HuH-7 (cell line): ENCODE measurements around the gene ZNF212.

Source experiments
- DNase-seq: peaks from one replicate; pipeline ENCODE4 v3.0.0; 2011; ENCODE audit warnings: low spot score

Gene ZNF212

DNA sequence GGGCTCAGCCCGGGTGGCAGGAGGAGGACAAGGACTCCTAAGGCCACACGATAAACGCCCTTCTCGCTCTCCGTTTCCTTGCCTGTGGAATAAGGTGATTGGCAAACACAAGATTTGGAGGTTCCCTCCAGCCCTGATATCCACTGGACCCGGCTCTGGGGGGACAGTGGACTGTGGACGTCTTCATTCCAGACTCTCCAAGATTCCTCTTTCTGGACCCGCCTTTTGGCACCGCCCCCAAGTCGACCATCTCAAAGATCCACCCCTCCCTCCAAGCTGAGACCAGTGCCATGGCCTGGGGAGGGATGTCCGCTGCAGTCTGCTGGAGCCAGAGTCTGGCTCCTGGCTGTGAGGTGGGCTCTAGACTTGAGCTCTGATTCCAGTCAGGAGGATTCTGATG, 46.2 kb downstream of the ZNF212 start:
- DNase-seq = no peak

- no peak for DNase-seq
These were observed 47.5 kb downstream of the ZNF212 start for GRCh38 chr7:149286811-149287400.

DNA sequence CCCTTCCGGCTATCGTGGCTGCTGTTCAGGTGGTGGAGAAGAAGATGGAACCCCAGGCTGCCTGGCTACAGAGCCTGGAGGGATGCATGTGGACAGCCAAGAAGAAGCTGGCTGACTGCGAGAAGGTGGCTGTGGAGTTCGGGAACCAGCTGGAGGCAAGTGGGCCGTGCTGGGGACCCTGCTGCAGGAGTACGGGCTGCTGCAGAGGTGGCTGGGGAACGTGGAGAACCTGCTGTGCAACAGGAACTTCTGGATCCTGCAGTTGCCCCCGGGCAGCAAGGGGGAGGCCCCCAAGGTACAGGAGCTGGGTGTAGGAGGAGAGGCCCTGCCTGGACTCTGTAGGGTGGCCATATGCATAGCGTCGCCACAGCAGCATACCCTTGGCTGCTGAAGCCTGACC, 48.2 kb downstream of the ZNF212 start:
- DNase-seq = no peak

DNA sequence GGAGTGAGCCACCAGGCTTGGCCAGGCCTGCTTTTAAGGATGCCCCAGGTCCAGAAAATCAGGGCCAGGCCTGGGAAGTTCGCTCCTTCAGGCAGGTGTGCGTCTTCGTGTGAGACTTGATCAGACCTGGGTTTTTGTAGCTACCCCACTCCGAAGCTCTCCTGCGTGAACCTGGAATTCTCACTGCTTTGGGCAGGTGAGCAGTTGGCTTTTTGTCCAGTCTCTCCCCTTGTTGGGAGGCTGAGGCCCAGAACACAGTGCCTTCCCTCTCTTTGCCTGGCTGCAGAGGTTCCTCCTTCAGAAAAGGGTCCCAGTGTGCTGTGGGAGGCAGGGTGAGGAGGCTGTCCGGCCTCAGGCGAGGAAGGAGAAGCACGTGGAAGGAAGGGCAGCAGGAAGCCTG, 49.8 kb downstream of the ZNF212 start:
- no peak for DNase-seq

GRCh38 chr7:149289856-149290255, 50.4 kb downstream of the ZNF212 start:
- no peak for DNase-seq

- no peak for DNase-seq
These were observed 51.8 kb downstream of the ZNF212 start for GRCh38 chr7:149291036-149291780.

DNA sequence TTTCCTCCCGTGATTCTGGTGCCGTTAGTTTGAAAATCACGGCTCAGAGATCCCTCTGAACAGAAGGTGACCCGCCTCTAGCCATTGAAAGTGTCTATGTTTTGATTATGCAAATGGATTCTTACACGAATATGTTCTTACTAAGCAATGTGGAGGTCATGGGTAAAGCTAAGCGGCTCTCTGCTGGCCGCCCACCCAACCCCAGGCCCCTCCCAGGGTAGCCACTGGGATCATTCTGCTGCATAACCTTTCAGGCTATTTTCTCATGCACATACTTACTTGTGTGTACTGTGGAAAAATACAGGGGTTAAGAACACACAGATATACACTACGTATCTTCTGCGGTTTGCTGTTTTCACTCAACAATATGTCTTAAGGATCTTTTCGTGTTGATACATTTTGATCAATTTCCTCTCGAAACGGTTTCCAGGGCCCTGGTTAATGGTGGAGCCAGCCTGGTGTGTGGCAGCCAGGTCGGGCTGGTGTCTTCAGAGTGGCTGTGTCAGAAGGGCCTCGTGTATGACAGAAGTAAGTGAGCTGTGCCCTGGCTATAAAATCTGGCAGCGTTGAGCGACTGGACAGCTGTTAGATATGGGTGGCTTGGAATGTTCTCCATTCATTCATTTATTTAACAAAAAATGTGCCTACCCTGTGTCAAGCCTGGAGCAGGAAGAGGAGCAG, 52.5 kb downstream of the ZNF212 start:
- DNase-seq = no peak

DNA sequence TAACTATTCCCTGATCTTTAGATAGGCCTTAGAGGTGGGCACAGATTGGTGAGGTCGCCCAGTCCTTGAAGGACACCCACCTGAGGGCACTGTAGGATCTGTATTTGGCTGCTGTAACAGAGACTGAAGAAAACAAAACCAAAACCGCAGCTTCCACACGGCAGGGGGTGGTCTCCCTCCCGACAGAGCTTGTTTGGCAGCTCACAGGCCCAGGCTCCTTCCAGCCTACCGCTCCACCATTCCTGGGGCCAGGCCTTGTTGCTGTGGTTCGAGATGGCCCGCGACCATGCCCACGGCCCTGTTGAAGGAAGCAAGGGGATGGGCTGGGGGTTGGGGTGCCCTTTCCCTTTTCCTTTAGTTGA, 53.0 kb downstream of the ZNF212 start:
- no peak for DNase-seq

GRCh38 chr7:149293338-149293737, 53.9 kb downstream of the ZNF212 start:
- DNase-seq = no peak

GRCh38 chr7:149293946-149294633, 54.6 kb downstream of the ZNF212 start:
- DNase-seq = no peak

DNA sequence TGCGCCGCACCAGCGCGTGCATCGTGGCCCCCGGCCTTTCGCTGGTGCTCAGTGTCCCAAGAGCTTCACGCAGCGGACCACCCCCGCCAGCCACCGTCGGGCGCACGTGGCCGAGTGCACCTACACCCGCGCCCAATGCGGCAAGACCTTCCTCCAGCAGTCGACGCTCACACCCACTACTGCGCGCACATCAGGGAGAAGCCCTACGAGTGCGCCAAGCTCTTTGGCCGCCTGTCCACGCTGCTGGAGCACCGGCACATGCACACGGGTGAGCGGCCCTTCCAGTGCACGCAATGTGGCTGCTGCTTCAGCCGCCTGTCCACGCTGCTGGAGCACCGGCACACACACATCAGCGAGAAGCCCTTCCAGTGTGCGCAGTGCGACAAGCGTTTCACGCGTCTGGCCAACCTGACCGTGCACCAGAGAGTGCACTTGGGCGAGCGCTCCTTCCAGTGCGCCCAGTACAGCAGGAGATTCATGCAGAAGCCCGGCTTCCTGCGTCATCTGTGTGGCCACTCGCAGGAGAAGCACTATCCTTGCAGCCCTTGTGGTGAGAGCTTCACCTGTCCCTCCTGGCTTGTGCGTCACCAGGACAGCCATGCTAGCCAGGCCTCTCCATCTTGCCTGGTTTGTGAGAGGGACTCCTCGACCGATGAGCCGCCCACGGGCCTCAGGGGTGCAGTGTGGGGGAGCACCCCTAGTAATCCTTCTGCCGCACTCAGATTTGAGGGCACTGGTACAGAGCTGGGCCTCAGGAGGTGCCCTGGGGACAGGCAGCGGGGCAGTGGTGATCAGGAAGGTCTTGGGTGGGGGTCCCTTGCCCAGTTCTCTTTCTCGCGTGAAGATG, 55.4 kb downstream of the ZNF212 start:
- no peak for DNase-seq

- no peak for DNase-seq
These were observed 56.0 kb downstream of the ZNF212 start for GRCh38 chr7:149295481-149295850.

DNA sequence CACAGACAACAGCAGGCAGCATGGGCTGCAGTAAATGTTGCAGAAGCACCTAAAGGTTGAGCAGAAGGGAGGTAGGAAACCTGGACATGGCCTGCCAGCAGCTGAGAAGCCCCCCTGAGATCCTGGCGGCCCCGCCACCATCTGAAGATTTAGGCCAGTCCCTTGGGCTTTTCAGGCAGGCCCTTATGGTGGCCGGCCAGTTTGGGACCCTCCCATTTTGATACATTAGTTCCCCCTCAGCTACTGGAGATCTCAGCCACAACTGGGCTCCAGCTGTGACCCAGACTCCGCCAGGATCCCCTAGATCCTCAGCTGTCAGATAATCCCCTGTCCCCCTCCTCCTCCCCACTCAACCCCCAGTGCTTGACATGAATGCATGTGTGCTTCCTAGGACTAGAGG, 56.9 kb downstream of the ZNF212 start:
- DNase-seq = no peak

DNA sequence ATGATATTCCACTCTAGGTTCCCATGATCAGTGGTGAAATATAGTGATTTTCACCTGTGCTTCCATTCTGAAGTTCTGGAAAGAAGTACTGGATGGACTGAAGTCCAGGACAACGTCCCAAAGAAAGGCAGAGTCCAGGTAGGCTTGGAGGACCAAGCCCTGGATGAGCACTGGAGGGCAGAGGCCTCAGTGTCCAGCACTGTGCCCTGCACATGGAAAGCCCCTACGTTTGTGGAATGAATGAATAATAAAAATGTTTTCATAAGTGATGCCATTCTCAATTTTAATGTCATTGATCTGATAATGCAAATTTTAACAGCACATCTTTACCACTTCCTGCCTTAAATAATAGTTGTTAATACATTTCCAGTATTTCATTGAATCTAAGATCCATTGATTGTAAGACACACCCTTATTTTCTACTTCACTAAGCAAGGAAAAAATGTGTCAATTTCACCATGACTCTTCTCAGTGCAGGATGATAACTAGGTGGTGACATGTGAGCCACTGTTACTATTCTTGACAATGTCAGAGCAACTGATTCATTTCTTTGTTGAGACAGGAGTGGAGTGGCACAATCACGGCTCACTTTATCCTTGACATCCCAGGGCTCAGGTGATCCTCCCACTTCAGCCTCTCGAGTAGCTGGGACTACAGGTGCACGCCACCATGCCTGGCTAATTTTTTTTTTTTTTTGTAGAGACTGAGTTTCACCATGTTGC, 57.7 kb downstream of the ZNF212 start:
- DNase-seq = no peak

DNA sequence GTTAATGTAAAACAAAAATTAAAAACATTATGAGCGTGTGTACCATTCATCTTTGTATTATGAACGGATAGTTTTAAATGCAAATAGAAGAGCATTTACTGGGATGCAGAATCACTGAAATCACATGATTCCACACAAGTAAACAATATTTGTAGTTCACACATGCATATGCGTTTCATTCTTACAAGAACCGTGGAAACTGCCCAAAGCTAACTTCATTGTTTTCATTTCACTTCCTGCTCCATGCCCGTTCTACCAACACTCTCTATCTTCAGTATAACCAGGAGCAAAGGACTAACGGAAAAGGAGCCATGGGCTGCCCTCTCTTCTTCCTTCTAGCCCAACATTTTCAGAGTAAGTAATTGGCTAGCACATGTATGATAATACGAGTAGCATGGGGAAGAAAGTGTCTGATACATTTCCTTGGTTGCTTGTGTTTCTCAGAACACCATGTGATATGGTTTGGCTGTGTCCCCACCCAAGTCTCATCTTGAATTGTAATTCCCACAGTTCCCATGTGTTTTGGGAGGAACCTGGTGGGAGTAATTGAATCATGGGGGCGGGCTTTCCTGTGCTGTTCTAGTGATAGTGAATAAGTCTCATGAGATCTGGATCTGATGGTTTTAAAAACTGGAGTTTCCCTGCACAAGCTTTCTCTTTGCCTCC, 61.3 kb downstream of the ZNF212 start:
- no peak for DNase-seq

DNA sequence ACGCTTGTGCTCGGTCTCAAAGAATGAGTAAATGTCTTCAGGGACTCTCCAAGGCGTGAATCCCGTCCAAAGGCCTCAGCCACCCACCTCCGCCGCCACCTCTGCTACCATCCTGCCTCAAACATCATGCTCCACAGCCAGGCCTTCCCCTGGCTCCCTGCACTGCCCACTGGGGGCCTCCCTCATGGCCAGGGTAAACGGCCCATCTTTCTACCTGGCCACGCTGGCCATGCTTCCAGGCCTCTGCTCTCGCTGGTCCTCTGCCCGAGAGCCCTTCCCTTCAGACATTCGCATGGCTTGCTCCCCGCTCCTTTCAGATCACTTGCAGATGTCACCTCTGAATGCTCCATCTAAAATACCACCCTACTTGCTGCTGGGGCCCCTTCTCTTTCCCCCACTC, 62.8 kb downstream of the ZNF212 start:
- no peak for DNase-seq

DNA sequence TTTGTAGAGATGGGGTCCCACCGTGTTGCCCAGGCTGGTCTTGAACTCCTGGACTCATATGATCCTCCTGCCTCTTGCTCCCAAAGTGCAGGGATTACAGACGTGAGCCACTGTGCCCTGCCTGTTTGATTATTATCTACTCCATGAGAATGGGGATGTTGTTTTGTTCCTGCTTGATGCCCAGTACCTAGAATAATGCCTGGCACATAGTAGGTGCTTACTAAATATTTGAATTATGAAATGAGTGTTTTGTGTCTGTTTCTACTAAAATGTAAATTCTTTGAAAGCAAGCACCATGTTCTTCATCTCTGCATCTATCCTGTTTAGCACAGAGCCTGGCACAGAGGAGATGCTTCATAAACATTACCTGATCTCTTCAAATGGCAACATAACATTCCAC, 63.4 kb downstream of the ZNF212 start:
- DNase-seq = no peak

DNA sequence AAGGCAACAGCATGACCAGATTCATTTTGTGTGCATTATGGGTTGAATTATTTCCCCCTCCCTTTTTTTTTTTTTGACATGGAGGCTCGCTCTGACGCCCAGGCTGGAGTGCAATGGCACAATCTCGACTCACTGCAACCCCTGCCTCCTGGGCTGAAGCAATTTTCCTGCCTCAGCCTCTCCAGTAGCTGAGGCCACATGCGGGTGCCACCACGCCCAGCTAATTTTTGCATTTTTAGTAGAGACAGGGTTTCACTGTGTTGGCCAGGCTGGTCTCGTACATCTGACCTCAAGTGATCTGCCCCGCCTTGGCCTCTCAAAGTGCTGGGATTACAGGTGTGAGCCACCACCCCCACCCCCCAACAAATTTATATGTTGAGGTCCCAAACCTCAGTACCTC, 64.6 kb downstream of the ZNF212 start:
- no peak for DNase-seq
